VCaP (cell line): ENCODE measurements around the gene RIPOR1.

Source experiments
- H3K27ac ChIP-seq: fragments of 450-650 bp; 2 replicates; pipeline ENCODE4 v1.5.1; 2017
- TF ChIP-seq, protein P1 (sequence below): fragments of 450-650 bp; conservative IDR thresholded peaks from 2 replicates; pipeline ENCODE4 v1.5.1; 2017; ENCODE audit warnings: mild to moderate bottlenecking, moderate library complexity

Gene RIPOR1

DNA sequence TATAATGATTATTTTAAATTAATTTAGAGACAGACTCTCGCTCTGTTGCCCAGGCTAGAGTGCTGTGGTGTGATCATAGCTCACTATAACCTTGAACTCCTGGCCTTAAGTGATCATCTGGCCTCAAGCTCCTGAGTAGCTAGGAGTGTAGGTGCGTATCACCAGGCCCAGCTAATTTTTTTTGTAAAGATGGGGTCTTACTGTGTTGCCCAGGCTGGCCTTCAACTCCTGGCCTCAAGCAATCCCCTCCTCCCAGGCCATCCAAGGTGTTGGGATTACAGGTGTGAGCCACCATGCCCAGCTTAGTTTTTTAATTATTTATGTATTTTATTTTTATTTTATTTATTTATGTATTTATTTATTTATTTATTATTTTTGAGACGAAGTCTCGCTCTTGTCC, 51.6 kb downstream of the RIPOR1 start:
- TF ChIP-seq, protein P1, sequence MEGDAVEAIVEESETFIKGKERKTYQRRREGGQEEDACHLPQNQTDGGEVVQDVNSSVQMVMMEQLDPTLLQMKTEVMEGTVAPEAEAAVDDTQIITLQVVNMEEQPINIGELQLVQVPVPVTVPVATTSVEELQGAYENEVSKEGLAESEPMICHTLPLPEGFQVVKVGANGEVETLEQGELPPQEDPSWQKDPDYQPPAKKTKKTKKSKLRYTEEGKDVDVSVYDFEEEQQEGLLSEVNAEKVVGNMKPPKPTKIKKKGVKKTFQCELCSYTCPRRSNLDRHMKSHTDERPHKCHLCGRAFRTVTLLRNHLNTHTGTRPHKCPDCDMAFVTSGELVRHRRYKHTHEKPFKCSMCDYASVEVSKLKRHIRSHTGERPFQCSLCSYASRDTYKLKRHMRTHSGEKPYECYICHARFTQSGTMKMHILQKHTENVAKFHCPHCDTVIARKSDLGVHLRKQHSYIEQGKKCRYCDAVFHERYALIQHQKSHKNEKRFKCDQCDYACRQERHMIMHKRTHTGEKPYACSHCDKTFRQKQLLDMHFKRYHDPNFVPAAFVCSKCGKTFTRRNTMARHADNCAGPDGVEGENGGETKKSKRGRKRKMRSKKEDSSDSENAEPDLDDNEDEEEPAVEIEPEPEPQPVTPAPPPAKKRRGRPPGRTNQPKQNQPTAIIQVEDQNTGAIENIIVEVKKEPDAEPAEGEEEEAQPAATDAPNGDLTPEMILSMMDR = no peak
- H3K27ac ChIP-seq = no peak overlapping the region

DNA sequence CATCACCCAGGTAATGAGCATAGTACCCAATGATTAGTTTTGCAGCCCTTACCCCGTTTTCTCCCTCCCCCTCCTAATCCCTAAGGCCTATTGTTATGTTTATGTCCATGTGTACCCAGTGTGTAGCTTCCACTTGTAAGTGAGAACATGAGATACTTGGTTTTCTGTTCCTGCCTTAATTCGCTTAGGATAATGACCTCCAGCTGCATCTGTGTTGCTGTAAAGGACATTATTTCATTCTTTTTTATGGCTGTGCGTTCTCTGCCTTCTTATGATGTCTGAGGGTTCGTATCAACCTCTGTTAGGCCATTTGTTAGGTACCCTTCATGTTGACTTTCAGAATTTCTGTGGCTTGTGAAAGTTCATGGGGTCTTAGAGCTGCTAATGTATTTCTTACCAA, 64.7 kb downstream of the RIPOR1 start:
- H3K27ac ChIP-seq = no peak overlapping the region
- TF ChIP-seq, protein P1 = no peak

DNA sequence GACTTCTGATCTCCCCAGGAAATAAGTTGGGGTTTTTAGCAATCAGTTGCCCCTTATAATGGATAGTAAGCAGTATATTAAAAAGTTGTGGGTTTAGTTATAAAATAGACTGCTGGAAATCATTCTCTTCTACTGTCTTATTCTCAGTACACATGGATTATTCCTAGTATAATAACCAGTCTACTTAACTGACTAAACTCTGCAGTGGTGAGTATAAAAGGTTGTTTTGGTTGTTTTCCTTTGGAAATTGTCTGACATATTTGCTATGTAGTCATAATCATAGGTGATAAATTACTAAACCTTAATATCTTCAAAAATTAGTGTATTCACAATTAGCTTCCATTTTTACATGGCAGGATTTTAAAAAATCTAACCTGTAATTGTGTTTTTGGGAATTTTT, 65.1 kb downstream of the RIPOR1 start:
- no peak overlapping the region for H3K27ac ChIP-seq
- TF ChIP-seq, protein P1 = no peak

DNA sequence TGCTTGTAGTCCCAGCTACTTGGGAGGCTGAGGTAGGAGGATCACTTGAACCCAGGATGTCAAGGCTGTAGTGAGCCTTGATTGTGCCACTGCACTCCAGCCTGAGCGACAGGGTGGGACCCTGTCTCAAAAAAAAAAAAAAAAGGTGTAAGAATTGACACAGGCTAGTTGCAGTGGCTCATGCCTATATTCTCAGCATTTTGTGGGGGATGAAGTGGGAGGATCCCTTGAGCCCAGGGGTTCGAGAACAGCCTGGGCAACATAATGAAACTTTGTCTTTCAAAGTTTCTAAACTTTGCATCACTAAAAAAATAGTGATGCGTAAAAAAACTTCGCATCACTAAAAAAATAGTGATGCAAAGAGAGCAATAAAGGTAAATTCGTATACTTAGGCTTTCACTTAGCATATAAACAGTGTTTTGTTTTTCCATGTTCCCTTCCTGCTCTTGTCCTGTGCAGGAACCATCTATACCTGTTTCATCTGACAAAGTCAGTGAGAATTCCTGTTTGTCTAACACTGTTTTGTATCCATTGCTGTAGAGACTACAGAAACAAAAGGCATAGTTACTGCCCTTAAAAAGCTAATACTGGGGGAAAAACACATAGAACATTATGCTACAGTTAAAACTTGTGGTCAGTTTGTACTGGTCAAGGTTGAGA, 65.8 kb downstream of the RIPOR1 start:
- TF ChIP-seq, protein P1 = no peak
- no peak overlapping the region for H3K27ac ChIP-seq

GRCh38 chr16:67594956-67595355, 66.3 kb downstream of the RIPOR1 start:
- TF ChIP-seq, protein P1 = no peak
- no peak overlapping the region for H3K27ac ChIP-seq
